ENCODE measurements around the gene TAF1C.

DNA sequence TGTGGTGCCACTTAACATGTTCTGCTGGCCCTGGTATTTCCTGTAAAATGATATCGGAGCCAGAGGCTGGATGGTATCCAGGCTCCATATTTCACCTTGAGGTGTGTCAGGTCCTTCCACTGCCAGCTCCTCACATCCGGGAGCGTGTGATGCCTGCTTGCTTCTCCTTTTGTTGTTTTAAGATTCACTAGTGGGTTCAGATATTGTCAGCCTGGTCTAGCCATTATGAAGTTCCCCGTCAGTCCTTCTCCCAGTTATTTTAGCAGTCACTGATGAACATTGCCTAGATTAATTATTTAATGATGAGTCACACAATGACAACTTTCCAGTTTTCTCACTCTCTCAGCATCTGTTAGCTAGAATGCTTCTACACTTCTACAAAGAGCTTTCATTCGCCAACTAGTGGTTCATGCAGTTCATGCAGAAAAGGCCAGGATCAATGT, 30.5 kb downstream of the TAF1C start:
- TF ChIP-seq POLR2AphosphoS5 (IDR thresholded peaks at IDR 0.05; ENCODE audit: low read length) (no peak), EZH2 (IDR thresholded peaks at IDR 0.05; ENCODE audit: borderline replicate concordance, control insufficient read depth, low read depth, low read length) (no peak), KDM1A (IDR thresholded peaks at IDR 0.05; ENCODE audit: borderline replicate concordance) (no peak), YY1 (IDR thresholded peaks at IDR 0.05; ENCODE audit: low read depth, low read length) (no peak), GABPA (IDR thresholded peaks at IDR 0.05; ENCODE audit: low read depth) (no peak), CEBPB (IDR thresholded peaks at IDR 0.05; ENCODE audit: borderline replicate concordance in 1 of 2, low read depth in 2 of 2, low read length in 2 of 2) (no peak), CREM (IDR thresholded peaks at IDR 0.05; ENCODE audit: low read depth) (no peak), ELK1 (IDR thresholded peaks at IDR 0.05; ENCODE audit: low read depth, low read length) (no peak), CTCF (IDR thresholded peaks at IDR 0.05 in 2 of 3, conservative IDR thresholded peaks at IDR 0.05 in 1 of 3; ENCODE audit: control insufficient read depth in 2 of 3, extremely low read depth in 1 of 3, insufficient read depth in 1 of 3, low read depth in 3 of 3, low read length in 3 of 3) (0 out of 6 replicates have a peak, but pooled peaks of 1 of the 3 experiments have one; percentile 3), RELA (IDR thresholded peaks at IDR 0.05; ENCODE audit: borderline replicate concordance, partially characterized antibody) (no peak), MTA3 (IDR thresholded peaks at IDR 0.05; ENCODE audit: borderline replicate concordance, low read length) (no peak), USF2 (IDR thresholded peaks at IDR 0.05; ENCODE audit: borderline replicate concordance, low read depth, low read length) (no peak), MXI1 (IDR thresholded peaks at IDR 0.05; ENCODE audit: low read depth, low read length) (no peak), POLR2AphosphoS2 (IDR thresholded peaks at IDR 0.05; ENCODE audit: low read depth, low read length) (no peak)
